ENCODE data around the gene IDS.

GRCh38 chrX:149433451-149433850 is 71.7 kb downstream of the IDS start:
- TF ChIP-seq CTCF (IDR thresholded peaks at IDR 0.05) = no peak
- TF ChIP-seq POLR2AphosphoS5 (IDR thresholded peaks at IDR 0.05) = no peak
- no peak for TF ChIP-seq POLR2A (IDR thresholded peaks at IDR 0.05)
- TF ChIP-seq EP300 (IDR thresholded peaks at IDR 0.05) = no peak

Data from suprapubic skin (tissue), 4 donors.